SKM-1 treated with dmso at 0.1 percent for 144 hours (cell line): ENCODE data around the gene POU6F2.
"Not testable (repeated sequence)": the region's sequence is repeated elsewhere in the genome, so short reads cannot be mapped to it uniquely, and the experiment has no call there.

Source experiments
- DNase-seq: peaks from one replicate; lab custom pipeline; 2025; ENCODE audit not compliant: unreplicated experiment; lab: John Stamatoyannopoulos, UW

Gene POU6F2

DNA sequence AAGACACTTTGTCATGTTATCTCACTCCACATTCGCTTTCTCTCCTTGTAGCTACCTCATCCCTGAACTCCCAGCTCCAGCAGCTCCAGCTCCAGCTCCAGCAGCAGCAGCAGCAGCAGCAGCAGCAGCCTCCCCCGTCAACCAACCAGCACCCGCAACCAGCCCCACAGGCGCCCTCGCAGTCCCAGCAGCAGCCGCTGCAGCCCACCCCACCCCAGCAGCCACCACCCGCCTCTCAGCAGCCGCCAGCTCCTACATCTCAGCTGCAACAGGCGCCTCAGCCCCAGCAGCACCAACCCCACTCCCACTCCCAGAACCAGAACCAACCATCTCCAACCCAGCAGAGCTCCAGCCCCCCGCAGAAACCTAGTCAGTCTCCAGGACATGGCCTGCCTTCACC is 361.9 kb downstream of the POU6F2 start:
- no peak for DNase-seq

DNA sequence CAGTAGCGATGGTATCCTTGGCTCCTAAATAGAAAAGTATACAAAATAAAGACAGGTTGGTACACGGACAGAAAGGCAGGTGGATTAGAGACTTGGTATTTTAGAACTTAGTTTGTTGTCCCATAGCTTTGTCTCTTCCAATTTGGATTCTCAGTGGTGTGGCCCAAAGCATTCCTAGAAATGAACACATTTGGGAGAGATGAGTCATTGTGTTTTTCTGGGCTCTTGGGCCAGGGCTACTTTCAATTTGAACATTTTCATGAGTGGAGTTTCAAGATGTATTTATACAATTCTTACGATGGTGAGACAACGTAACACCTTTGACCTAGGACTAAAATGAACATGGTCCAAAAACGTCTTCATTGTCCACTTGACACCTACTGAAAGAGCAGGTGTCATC is 363.4 kb downstream of the POU6F2 start:
- DNase-seq = no peak

DNA sequence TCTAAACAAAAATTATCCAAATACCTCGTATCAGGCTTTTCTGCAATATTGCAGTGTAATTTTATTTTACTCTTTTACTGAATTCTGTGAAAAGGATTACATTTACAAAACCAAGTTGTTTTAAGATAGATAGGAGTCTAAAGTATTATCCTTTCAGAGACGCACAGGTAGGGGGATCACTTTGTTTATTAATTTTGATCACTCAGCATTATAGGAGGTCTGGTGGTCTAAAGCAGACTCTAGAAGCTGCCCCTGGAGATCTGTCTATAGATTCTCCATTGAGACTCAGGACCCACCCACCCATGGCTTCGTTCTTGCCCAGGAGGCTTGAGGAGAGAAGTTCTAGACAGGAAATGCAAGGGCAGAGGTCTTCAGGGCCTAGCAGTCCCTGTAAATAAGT is 365.1 kb downstream of the POU6F2 start:
- no peak for DNase-seq

DNA sequence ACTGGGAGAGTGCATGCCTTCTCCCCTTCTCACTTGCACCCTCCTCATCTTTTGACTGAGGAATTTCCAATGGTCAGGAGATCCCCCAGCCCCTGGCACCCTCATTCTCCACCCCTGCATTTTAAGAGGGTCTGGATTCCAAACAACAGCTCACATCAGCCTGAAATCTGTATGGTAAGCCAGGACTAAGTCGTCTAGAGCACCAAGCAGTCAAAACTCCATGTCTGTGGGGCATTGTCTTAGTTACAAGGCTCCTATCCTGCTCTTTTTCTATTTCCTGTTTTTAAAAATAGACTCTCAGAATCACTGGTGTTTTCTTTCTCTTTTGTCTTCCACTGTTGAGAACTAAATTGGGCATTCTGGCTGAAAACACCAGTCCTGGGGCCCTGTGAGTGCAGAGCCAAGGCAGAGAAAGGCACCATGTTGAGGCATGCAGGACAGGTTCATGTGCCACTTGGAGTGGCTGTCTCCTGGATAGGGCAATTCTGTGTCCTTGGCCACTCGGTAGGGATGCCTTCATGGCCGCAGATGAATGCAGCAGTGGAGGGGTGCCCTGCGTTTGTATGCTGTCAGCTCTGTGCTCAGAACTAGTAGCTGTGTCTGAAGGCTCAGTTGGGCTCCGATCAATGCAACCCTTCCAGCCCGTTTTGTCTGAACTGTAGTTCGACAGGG is 371.9 kb downstream of the POU6F2 start:
- DNase-seq = no peak

DNA sequence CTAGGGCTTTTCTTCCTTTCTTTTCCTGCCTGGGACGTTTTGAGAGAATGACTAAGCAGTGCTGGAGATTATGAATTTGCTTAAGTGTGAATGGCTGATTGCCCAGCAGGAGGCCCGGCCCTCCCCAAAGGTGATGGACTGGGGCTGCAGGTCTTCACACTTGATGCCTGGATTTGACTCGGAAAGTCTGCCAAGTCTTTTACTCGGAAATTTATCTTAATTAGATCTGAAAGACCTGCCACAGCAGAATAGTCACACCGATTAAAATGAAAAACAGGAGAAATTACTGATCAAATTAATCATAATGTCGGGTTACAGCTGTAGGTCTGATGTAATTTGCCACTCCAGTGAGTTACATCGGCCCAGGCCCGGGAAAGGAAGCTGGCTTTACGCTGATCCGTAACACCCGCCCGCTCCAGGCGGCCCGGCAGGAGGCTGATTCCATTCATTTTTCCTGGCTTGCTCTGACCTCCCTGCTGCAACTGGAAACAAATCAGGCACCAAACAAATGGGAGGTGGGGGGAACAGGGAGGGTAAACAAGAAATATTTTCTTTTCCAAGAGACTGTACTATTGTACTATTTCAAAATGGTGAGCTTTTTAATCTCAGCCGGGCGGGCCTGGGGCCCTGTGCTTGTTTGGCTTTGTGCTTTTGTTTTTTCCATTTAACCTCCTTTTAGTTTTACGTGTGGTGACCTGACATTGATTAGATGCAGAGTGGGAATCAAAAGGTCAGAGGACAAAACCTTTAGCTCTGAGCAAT is 376.1 kb downstream of the POU6F2 start:
- no peak for DNase-seq

DNA sequence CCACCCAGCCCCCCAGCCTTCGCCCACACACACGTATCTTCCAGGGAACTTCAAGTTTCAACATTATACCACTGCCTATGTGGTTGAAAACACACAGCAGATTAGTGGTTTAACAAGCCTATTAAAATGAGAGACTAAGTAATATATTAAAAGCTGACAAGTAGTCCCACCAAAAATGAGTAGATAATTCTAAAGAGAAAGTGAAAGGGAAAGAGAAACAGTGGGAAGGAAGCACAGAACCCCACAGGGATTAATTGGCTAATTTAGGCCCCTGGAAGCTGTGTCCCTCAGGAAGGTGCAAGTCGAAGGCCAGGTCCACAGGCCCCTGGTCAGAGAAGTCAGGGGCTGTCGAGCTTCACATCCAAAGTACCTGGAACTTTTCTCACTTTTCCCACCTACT is 378.0 kb downstream of the POU6F2 start:
- DNase-seq = no peak

DNA sequence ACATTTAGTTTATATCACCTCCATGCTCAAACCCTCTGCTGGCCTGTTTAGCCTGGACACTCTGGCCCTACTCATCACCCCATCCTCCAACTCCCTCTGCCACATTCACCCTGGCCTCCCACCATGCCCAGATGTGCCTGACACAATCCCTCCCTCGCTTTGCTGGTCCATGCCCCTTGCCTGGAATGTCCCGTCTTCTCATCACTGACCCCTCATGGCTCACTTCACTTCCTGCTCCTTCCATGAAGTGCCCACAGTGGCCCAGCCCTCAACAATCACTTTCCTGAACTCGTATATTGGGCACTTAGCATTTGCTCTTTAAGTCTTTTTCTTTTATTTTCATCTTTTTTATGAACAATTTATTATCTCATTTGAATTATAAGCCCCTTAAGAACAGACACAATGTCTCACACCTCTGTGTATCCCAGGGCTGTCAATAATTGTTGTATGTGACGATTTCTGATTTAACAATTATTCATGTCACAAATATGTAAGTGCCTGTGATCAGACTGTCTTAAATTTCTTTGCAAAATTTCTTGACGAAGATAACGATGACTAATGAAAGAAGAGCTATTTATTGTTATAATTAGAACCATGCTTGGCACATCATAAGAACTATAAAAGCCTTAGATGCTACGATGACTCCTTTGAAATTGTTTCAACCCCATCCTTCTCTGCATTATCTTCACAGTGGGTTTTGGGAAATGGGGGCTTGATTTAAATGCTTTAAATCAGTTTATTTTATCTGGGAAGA is 378.6 kb downstream of the POU6F2 start:
- DNase-seq = no peak

DNA sequence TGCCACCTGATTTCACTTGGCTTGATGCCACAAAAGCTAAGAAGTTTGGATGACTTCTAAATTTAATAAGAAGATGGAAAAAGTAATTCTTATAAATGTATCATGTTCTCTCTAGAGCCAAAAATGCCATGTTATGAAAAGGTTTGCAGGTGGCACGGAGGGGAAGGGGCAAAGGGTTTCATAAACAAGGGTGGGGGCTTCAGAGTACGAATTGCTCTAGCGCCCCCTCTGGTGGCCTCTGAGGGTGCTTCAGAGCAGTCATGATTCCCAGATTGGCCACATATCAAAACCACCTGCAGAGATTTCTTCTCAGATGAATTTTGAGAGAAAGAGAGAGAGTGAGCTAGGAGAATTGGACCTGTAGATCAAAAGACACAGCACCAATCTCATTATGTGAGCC is 379.9 kb downstream of the POU6F2 start:
- no peak for DNase-seq

DNA sequence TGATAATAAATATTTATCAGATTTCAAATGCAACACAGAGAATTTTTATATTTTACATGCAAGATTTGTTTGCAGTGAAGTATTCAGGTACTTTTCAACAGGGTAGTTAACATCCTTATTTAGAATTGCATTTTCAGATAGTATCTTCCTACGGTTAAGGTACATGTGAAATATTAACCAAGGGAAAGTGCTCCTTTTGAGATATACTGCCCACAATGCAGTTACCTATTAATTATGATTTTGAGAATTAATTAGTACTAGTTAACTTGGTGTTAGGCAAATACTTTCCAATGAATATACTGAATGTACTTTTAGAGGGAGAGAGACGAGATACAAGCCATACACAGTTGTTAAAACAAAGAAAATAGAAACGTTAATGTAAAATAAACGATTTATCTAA is 382.3 kb downstream of the POU6F2 start:
- no peak for DNase-seq

DNA sequence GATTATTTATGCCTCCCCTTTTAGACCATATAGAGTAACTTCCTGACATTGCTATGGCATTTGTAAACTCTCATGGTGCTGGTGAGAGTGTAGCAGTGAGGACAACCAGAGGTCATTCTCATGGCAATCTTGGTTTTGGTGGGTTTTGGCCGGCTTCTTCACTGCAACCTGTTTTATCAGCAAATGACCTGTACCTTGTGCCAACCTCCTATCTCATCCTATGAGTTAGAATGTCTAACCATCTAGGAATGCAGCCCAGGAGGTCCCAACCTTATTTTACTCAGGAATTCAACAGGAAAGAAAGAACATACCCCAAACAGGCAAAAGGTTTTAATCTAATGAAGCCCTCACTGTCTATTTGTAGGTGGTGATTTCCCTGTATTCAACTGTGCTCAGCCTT is 383.1 kb downstream of the POU6F2 start:
- no peak for DNase-seq

DNA sequence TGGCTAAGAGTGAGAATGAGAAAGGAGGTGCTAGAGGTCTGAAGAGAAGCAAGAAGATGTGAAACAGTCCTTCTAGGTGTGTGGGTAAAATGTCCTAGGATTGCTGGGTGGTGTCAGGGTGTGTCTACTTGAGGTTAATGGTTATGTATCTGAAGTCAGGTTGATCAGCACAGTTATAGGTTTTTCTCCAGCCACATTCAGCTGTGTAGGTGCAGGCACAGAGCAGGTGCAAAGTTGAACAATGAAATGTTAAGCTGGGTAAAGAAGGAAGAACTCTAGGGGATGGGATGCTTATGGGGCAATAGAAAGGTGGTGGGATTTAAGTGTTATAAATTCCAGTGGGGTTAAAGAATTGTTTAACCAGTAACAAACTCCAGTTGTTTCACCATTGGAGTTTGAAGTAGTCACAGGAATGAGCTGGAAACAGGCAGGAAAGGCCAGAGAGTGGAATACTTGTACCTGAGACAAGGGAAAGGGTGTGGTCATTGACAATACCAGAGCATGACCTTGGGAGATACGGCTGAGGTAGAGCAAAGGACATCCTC is 388.1 kb downstream of the POU6F2 start:
- no peak for DNase-seq

DNA sequence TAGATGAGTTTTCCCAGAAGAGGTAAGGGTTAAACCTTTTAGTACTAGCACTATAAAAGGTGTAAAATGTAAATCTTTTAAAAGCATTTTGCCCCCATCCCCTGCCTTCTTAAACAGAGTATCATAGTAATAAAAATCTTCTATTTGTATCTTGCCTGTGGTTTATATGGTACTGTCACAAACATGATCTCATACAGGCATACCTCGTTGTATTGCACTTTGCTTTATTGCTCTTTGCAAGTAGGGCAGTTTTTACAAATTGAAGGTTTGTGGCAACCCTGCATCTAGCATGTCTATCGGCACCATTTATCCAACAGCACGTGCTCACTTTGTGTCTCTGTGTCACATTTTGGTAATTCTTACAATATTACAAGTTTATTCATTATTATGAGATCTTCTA is 389.7 kb downstream of the POU6F2 start:
- no peak for DNase-seq

DNA sequence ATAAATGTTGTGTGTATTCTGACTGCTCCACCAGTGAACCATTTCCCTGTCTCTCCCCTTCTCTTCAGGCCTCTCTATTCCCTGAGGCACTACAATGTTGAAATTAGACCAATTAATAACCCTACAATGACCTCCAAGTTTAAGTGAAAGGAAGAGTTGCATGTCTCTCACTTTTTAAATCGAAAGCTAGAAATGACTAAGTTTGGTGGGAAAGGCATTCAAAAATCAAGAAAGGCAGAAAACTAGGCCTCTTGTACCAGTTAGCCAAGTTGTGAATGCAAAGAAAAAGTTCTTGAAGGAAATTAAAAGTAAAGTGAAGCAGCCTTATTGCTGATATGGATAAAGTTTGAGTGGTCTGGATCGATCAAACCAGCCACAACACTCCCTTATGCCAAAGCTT is 390.2 kb downstream of the POU6F2 start:
- DNase-seq = no peak

DNA sequence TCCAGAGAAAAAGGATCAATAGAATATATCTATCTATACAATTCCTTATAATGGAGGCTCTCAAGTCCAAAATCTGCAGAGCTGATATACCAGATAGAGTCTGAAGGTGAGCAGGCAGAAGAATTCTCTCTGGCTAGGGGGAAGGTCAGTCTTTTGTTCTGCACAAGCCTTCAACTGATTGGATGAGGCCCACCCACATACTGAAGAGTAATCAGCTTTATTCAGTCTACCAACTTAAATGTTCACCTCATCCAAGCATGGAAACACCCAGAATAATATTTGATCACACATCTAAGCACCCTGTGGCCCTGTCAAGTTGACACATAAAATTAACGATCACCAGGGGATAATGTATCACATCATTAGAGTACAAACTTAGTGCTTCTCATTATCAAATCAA is 394.7 kb downstream of the POU6F2 start:
- no peak for DNase-seq

DNA sequence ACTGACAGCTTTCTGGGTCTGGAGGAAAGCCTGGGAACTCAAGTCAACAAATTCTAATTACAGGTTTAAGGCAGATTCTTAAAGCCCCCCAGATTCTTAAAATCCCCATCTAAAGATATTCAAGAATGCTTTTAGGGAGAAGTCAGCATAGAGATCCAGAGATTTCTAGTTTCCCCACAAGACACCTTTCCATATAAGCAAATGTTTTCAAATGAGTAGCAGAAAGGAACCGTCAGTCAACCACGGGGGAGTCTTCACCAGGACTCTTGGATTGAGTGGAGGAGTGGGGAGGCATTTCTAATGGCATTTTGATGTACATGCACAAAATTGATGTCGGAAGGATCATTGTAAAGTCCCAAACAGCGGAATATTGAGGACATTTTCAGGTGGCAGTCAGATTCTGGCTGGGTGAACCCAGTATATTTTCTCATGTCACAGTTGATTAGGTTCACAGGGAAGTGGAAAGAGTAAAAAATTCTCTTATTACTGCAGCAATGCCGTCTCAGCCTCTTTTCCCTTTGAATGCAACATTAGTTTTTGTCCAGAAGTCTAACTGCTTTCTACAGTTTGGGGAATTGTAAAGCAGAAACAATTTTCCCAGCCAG is 396.8 kb downstream of the POU6F2 start:
- no peak for DNase-seq

DNA sequence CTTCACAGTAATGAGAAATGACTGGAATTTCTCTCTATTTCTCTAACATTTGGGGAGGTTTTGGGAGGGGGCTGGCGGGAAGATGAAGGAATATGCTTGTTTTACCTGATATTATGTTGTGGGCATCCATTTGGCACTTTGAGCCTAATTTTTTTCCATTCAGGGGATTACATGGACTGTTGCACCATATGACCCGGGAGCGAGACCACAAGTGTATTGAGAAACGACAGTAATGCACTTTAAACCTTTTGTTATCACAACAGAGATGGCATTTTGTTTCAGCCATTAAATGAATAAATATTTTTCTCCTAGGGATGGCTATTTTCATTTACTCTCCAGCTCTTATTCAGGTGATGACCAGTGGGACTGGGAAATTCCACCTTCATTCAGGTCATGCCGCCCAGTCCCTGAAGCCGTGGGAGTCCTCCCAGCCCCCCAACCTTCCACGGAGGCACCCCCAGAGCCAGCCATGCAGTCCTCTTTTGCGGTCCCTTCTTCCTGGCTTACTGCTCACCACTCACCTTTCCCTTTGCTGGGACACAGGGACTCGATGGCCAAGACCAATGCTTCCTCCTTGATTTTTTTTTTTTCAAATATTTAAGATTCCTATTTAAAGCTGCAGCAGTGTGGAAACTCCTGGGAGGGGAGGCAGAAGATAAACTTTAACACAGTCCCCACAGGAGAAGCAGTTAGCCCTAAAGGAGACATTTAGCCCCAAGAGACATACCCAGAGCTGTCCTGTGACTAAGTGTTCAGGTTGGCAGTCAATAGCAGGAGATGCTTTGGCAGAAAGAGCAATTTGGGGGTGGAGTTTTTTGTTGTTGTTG is 397.6 kb downstream of the POU6F2 start:
- no peak for DNase-seq

DNA sequence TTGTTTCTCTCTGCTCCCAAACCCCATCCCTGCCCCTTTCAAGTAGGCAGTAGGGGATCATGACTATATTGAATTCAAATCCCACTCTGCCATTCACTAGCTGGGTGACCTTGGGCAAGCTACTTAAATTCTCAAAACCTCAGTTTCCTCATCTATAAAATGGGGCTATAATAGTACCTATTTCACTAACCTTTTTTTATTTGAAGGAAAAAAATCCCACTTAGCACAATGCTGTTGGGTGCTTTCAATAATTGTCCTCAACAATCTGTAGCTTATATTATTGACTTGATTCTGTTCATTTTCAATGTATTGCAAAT is 398.1 kb downstream of the POU6F2 start:
- DNase-seq = no peak

DNA sequence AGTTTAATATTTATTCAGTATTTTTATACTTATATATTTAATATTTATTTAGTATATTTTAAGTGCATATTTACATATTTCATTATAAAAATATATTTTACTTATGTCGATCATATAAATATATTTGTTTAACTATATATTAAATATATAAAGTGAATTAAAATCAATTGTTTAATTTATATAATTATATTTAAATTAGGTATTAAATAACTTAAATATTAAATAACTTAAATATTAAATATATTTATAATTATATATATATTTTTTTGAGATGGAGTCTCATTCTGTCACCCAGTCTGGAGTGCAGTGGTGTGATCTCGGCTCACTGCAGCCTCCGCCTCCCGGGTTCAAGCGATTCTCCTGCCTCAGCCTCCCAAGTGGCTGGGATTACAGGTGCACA is 399.2 kb downstream of the POU6F2 start:
- DNase-seq = not testable (repeated sequence)

DNA sequence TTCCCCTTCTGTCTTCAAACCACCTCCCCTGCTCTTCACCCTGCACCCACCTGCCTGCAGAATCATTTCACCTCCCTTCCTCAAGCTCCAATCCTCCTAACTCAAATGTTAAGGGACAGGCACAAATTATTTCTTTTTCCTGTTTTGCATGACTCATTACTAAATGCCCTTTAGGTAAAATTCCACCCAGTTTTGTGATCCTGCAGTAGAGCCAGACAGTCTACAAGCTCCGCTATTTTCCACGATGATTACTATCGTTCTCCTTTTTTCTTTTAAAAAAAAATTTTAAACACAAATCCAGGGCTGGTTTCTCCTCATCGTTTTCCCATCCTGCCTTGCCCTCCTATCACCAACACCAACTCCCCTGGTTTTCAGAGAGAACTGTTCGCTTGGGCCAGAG is 401.7 kb downstream of the POU6F2 start:
- no peak for DNase-seq

DNA sequence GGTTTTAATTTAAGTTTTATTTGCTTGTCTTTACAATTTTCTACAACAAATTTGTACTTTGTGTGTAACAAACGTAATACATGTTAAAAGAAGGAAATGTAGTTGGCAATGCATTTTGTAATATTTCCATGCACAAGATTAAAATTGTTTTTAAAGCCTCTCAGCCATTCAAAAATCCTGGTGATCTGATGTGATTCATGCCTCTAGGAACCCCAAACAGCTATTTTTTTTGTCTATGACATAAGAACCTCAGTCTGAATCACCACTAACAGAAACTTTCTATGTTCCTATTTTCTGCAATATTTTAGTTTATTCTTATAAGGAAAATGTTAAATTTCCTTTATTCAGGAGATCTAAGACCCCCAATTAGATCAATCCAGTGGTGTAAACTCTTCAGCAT is 405.4 kb downstream of the POU6F2 start:
- DNase-seq = no peak

DNA sequence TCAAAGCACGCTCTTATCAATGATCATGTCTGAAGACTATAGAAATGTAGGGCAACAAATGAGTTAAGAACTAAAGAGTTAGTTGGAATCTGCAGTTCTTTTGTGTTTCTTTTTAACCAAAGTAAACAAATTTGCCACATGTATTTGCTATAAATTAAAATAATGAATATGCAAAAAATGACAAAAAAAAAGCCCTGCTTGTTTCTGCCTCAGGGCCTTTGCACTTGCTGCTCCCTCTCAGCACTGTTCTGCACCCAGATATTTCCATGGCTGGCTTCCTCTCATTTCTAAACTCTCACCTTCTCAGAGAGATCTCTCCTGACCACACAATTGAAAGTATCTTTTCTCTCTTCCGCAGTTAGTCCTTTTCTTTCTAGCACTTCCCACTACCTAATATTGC is 406.7 kb downstream of the POU6F2 start:
- no peak for DNase-seq
